Endothelial cell of umbilical vein (primary cell): ENCODE measurements around the gene ZBTB20. TPM values are rescaled to one million over a fixed set of nuclear protein-coding genes. Genes with fewer than 3 reads are reported as not detected.

ENCODE experiments used
- BruUV-seq: library from RNA; stranded (reverse); fragments of 400-500 nt; replicated peaks from 2 replicates; lab custom pipeline; 2021; lab: Mats Ljungman, UMichigan
- CTCF ChIA-PET: fragments of 300-600, 350-600 bp; sonication (Branson Sonifier 250); formaldehyde crosslinking; loops from one replicate; lab custom pipeline; 2021; ENCODE audit warnings: antibody characterized with exemption, inconsistent platforms; lab: Charles Lee
- POLR2A ChIA-PET: fragments of 300-600, 350-600 bp; sonication (Branson Sonifier 250); formaldehyde crosslinking; loops from one replicate; lab custom pipeline; 2021; ENCODE audit warnings: antibody characterized with exemption, inconsistent platforms; lab: Charles Lee
- DNase-seq: peaks from one replicate; pipeline ENCODE4 v3.0.0-alpha.2; 2011; ENCODE audit warnings: low read depth, low spot score
- FAIRE-seq: peaks from 2 replicates; lab custom pipeline; 2011; peaks lifted over from hg19 to GRCh38; lab: Jason Lieb, UNC
- H2AFZ ChIP-seq: 2 replicates; pipeline ENCODE4 v1.6.0; 2012; ENCODE audit warnings: low read depth, low read length, control low read depth, inconsistent platforms
- H3K27ac ChIP-seq: 2 replicates; pipeline ENCODE4 v1.5.1; 2011; ENCODE audit warnings: low read depth, mild to moderate bottlenecking, control low read depth, low read length, moderate library complexity; ENCODE audit not compliant: insufficient read depth
- H3K27me3 ChIP-seq, 2 experiments: 2 replicates each; pipeline versions ENCODE4 v1.6.0 to v1.6.1; 2011; ENCODE audit warnings: low read length in 2 of 2, mixed read lengths in 1 of 2; ENCODE audit not compliant: control insufficient read depth in 2 of 2, insufficient read depth in 2 of 2
- H3K36me3 ChIP-seq, 2 experiments: 2 replicates in 1 of 2; 3 replicates in 1 of 2; pipeline ENCODE4 v1.5.1; 2011; ENCODE audit warnings: low read length in 2 of 2, mild to moderate bottlenecking in 1 of 2, moderate library complexity in 1 of 2; ENCODE audit not compliant: control insufficient read depth in 2 of 2, insufficient read depth in 2 of 2; ENCODE audit errors: extremely low read depth in 1 of 2
- H3K4me1 ChIP-seq: 3 replicates; pipeline ENCODE4 v1.5.1; 2011; ENCODE audit warnings: mild to moderate bottlenecking, low read length; ENCODE audit not compliant: control insufficient read depth, insufficient read depth; ENCODE audit errors: extremely low read depth
- H3K4me2 ChIP-seq: 2 replicates; pipeline ENCODE4 v1.6.1; 2011; ENCODE audit warnings: low read length, control low read depth, mixed read lengths; ENCODE audit not compliant: insufficient read depth
- H3K4me3 ChIP-seq, 3 experiments: fragments of 200-600 bp in 1 of 3; sonication (generic), shearing (Covaris generic) in 1 of 3; replicated peaks in 1 of 3; 2 replicates each; pipeline ENCODE4 v1.5.1; 2011 to 2016; ENCODE audit warnings: control low read depth in 3 of 3, low read length in 3 of 3, mild to moderate bottlenecking in 2 of 3, inconsistent platforms in 1 of 3, low read depth in 1 of 3, moderate library complexity in 1 of 3; ENCODE audit not compliant: insufficient read depth in 1 of 3
- H3K79me2 ChIP-seq: 2 replicates; pipeline ENCODE4 v1.6.0; 2012; ENCODE audit warnings: low read length, inconsistent platforms; ENCODE audit not compliant: control insufficient read depth, insufficient read depth
- H3K9ac ChIP-seq: replicated peaks from 2 replicates; pipeline ENCODE3; 2011; ENCODE audit warnings: low read length, control low read depth; ENCODE audit not compliant: insufficient read depth; ENCODE audit errors: extremely low read depth
- H3K9me1 ChIP-seq: replicated peaks from 3 replicates; pipeline ENCODE4 v1.6.0; 2011; ENCODE audit warnings: mild to moderate bottlenecking, low read length; ENCODE audit not compliant: control insufficient read depth, insufficient read depth; ENCODE audit errors: extremely low read depth
- H3K9me3 ChIP-seq: replicated peaks from 2 replicates; pipeline ENCODE4 v1.5.1; 2012; ENCODE audit warnings: low read length, inconsistent platforms; ENCODE audit not compliant: control insufficient read depth, insufficient read depth
- H4K20me1 ChIP-seq: replicated peaks from 2 replicates; pipeline ENCODE3; 2011; ENCODE audit warnings: mild to moderate bottlenecking, low read length; ENCODE audit not compliant: control insufficient read depth, insufficient read depth; ENCODE audit errors: extremely low read depth
- CTCF ChIP-seq, 2 donors: IDR thresholded peaks; 1 replicate in 1 of 2; 2 replicates in 1 of 2; pipeline ENCODE4 v1.5.1; 2011; ENCODE audit warnings: low read length in 2 of 2, mild to moderate bottlenecking in 2 of 2, moderate library complexity in 2 of 2, control low read depth in 1 of 2, inconsistent platforms in 1 of 2, low read depth in 1 of 2; ENCODE audit not compliant: insufficient read depth in 1 of 2; ENCODE audit errors: extremely low read depth in 1 of 2
- EZH2 ChIP-seq: IDR thresholded peaks from 2 replicates; pipeline ENCODE4 v1.6.1; 2012; ENCODE audit warnings: borderline replicate concordance, low read depth, mild to moderate bottlenecking, moderate library complexity, low read length, inconsistent platforms; ENCODE audit not compliant: severe bottlenecking
- FOS ChIP-seq: IDR thresholded peaks from 2 replicates; pipeline ENCODE4 v1.6.1; 2011; ENCODE audit warnings: mild to moderate bottlenecking, low read length, moderate library complexity, borderline replicate concordance; ENCODE audit not compliant: insufficient read depth
- GATA2 ChIP-seq: IDR thresholded peaks from 2 replicates; pipeline ENCODE4 v1.7.0; 2011; ENCODE audit warnings: low read depth, mild to moderate bottlenecking, moderate library complexity, mixed read lengths, low read length; ENCODE audit not compliant: insufficient read length, insufficient read depth
- JUN ChIP-seq: IDR thresholded peaks from 2 replicates; pipeline ENCODE4 v1.6.1; 2011; ENCODE audit warnings: borderline replicate concordance, low read depth; ENCODE audit not compliant: insufficient read length, insufficient read depth
- MAX ChIP-seq: IDR thresholded peaks from 2 replicates; pipeline ENCODE4 v1.6.1; 2011; ENCODE audit not compliant: insufficient read depth, insufficient read length
- MYC ChIP-seq: IDR thresholded peaks from one replicate; pipeline ENCODE4 v1.6.1; 2011; ENCODE audit warnings: mild to moderate bottlenecking, low read depth, low read length
- POLR2A ChIP-seq: IDR thresholded peaks from 2 replicates; pipeline ENCODE4 v1.6.1; 2012; ENCODE audit warnings: low read depth, mild to moderate bottlenecking, control low read depth, low read length
- POLR2AphosphoS5 ChIP-seq: IDR thresholded peaks from 2 replicates; pipeline ENCODE4 v1.6.1; 2012; ENCODE audit warnings: low read depth, mild to moderate bottlenecking, control low read depth, low read length, moderate library complexity; ENCODE audit not compliant: insufficient read depth
- dilution Hi-C: fragments of 300-500 bp; cut with MboI; formaldehyde crosslinking; loops from one replicate; pipeline ENCODE4 v1.15.0; 2019; ENCODE audit warnings: low sequenced_read_pairs; ENCODE audit not compliant: extremely low pct_ligation_motif_present
- intact Hi-C: fragments of 100-400 bp; cut with micrococcal nuclease; formaldehyde crosslinking; loops from one replicate; pipeline ENCODE4 v1.10.0; 2022
- polyA plus RNA-seq, 4 experiments: library from polyadenylated mRNA; depleted of rRNA in 3 of 4; stranded (reverse) in 3 of 4; unstranded in 1 of 4; fragments of >200 nt; gene quantifications; 2 replicates each; pipeline versions ENCODE4 v1.2.1 to v1.2.3, GENCODE V29; 2011 to 2012; ENCODE audit warnings: missing spikeins in 1 of 4
- total RNA-seq: library from RNA; stranded (reverse); gene quantifications from 2 replicates; pipeline ENCODE4 v1.2.3, GENCODE V29; 2021

Gene ZBTB20
- total and polyA plus RNA-seq, 2 donors (not counting 3 experiments of a cell fraction or from before 2014, with no cell fraction given), result 2.1 to 20.5 TPM

- H3K27ac ChIP-seq, result no peak overlapping the region
- dilution Hi-C loops (no loop called here), intact Hi-C loops (no loop called here)
- TF ChIP-seq CTCF (IDR thresholded peaks at IDR 0.05; ENCODE audit: extremely low read depth in 1 of 2, insufficient read depth in 1 of 2, low read depth in 1 of 2, low read length in 2 of 2) (no peak), MYC (no peak), POLR2A (no peak), JUN (no peak)
- no peak overlapping the region for H2AFZ ChIP-seq
- ChIA-PET POLR2A (no interaction called here), CTCF (interaction anchor here (1.3 to 2.9 kb wide), 6 partner anchors 9 to 702 kb away, joined by 3 to 14 read pairs (median 4); no protein-coding TSS in a partner anchor)
- H3K4me2 ChIP-seq, result no peak overlapping the region
- H3K9me3 ChIP-seq, result no peaks in the 10 kb centered on the region
- H3K79me2 ChIP-seq, result no peaks in the 10 kb centered on the region
- no peaks in the 10 kb centered on the region for H3K4me1 ChIP-seq
- no peak overlapping the region for H3K4me3 ChIP-seq
- H3K36me3 ChIP-seq, result no peaks in the 10 kb centered on the region
- H3K9me1 ChIP-seq, result no peaks in the 10 kb centered on the region
- FAIRE-seq (no peak), DNase-seq (no peak)
- H3K27me3 ChIP-seq, result no peaks in the 10 kb centered on the region
- H3K9ac ChIP-seq, result no peak overlapping the region
- no TSS peak for BruUV-seq
- H4K20me1 ChIP-seq, result no peaks in the 10 kb centered on the region
Measured at GRCh38 chr3:115086344-115086743, 60.7 kb downstream of the ZBTB20 start.

GRCh38 chr3:115085197-115085865 is 61.8 kb downstream of the ZBTB20 start:
- no peaks in the 10 kb centered on the region for H3K9me1 ChIP-seq
- BruUV-seq, result no TSS peak
- peak; percentile 44 for FAIRE-seq

More at GRCh38 chr3:115085197-115085865, 61.8 kb downstream of the ZBTB20 start:
- ChIA-PET POLR2A (no interaction called here), CTCF (interaction anchor here (0.8 to 2.9 kb wide), 9 partner anchors 8 to 701 kb away, joined by 3 to 14 read pairs (median 3); no protein-coding TSS in a partner anchor)
- no peak overlapping the region for H2AFZ ChIP-seq
- no peak overlapping the region for H3K9ac ChIP-seq
- no peaks in the 10 kb centered on the region for H4K20me1 ChIP-seq
- H3K27ac ChIP-seq, result no peak overlapping the region
- dilution Hi-C loops, result no loop called here
- TF ChIP-seq GATA2 (no peak), EZH2 (no peak), CTCF (IDR thresholded peaks at IDR 0.05; ENCODE audit: extremely low read depth in 1 of 2, insufficient read depth in 1 of 2, low read depth in 1 of 2, low read length in 2 of 2) (no peak), MYC (no peak), POLR2A (no peak), POLR2AphosphoS5 (no peak), JUN (no peak), FOS (no peak), MAX (no peak)
- no peaks in the 10 kb centered on the region for H3K4me1 ChIP-seq
- H3K4me2 ChIP-seq, result no peak overlapping the region
- H3K36me3 ChIP-seq, result no peaks in the 10 kb centered on the region
- no peak overlapping the region for H3K4me3 ChIP-seq
- no peaks in the 10 kb centered on the region for H3K79me2 ChIP-seq
- intact Hi-C loops, result no loop called here
- no peaks in the 10 kb centered on the region for H3K9me3 ChIP-seq
- no peaks in the 10 kb centered on the region for H3K27me3 ChIP-seq
- DNase-seq, result no peak
